Measurements from ENCODE around the gene RAB24.
"Not testable (repeated sequence)": the region's sequence is repeated elsewhere in the genome, so short reads cannot be mapped to it uniquely, and the experiment has no call there.

RAB24 gene

DNA sequence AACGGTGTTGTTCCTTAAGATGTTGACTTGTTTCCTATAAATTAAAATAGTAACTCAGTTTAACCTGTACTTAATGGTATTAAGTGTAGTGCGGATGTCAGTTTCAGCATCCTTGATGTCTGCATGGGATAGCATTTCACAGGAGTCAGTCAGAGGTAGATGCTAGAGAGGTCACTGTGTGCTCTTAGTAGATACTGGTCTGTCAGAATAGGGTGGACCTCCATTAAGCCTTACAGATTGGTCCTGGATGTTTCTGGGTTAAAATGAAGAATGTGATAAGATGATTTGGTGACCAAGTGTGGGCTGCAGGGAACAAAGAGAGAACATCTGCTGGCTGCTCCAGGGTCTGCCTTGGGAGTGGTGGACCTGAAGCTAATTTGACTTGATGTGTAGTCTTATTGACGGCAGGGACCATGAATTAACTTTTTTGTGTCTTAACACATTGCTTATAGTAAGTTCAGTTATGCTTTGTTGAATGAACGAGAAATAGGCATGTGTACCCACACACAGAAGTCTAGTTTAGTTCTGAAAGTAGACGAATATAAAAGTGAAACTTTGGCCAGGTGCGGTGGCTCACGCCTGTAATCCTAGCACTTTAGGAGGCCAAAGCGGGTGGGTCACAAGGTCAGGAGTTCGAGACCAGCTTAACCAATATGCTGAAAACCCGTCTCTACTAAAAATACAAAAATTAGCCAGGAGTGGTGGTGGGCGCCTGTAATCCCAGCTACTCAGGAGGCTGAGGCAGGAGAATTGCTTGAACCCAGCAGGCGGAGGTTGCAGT lies 12.5 kb downstream of the RAB24 start:
- no peak for DNase-seq

DNA sequence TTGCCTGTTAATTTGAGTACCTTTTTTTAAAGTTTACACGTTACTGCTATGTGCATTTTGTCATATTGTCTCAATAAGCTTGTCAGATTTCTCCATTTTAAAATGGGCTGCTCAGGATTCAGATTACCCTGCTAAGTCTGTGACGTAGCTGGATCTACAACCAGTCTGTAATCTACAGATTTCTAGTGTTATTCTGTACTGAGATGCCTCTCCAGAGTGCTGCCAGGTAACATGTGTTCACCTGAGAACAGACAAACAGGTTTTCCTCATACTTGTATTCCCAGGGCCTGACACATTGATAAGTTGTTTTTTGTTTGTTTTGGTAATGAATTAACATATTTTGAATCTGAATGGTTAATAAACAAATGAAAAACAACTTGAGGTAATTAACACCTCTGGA lies 15.3 kb downstream of the RAB24 start:
- no peak for DNase-seq

DNA sequence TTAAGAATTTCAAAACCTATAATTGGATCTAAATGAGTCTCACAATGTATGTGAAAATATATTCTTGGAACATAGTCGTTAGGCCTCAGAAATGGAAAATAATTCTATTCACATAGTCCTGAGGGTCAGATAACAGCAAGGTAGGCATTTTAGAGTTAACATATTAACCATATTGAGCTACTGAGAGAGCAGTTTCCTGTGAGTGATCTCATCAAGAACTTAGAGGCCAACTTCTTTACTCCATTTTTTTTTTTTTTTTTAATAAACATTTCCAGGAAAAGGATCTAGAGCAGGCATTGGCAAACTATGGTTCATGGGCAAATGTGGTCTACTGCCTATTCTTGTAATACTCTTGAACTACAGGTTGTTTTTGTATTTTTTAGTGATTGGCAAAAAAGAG lies 26.6 kb downstream of the RAB24 start:
- no peak for DNase-seq

DNA sequence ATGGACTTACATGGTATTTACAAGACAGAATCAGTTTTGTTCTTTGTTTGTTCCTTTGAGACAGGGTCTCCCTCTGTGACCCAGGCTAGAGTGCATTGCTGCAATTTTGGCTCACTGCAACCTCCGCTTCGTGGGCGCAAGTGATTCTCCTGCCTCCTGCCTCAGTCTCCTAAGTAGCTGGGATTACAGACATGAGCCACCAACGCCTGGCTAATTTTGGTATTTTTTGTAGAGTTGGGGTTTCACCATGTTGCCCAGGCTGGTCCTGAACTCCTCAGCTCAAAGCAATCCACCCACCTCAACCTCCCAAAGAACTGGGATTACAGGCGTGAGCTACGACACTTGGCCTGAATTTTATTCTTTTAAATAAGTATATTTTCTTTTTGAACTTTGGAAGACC lies 27.6 kb downstream of the RAB24 start:
- DNase-seq, result no peak

DNA sequence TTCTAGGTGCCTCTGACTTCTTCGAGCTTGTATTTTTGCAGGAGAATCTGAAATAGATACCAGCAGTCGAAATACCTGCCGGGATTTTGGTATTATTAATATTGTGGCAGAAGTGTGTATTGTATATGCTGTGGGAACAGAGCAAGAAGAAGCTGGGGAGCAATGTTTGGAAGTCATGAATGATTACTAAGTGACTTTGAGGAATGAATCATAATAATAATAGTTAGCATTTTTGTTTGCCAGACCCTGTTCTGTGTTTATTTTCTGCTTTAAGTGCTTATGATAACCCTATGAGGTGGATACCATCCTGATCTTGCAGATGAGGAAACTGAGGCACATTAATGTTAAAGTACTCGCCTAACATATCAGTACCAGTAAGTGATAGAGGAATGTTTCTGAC lies 32.4 kb downstream of the RAB24 start:
- DNase-seq, result no peak

DNA sequence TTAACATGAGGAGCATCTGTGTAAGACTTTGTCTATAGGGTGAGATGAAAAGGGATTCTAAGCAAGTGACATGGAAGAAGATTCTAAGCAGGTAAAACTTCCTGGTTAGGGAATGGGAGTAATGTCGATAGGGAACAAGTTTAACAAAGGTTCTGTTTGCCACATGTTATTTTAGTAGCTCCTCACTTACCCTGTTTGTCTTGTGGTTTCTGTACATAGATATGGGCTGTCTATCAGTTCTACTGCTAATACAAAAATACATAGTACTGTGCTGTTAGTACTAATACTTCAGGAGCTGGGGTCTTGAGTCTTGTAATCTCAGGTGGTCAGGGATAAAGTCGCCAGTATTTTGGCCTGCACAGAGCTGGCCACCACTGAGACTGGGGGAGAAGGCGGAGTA lies 32.9 kb downstream of the RAB24 start:
- DNase-seq, result no peak

DNA sequence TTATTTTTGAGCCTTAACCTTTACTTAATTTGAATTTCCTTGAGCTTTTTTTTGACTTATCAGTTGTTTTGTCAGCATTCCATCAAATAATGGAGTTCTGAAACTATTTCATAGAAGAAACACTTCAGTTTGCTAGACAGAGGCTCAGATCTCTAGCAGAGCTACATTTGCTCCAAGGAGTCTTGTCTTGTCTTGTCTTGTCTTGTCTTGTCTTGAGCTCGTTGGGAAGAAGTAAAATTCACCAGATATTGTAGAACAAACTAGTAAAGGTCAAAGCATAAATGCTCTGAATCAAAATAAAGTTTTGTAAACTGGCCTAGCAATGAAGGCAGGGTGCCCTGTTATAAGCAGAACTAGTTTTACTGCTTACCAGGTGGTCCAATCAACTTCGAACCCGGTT lies 33.5 kb downstream of the RAB24 start:
- DNase-seq, result no peak

DNA sequence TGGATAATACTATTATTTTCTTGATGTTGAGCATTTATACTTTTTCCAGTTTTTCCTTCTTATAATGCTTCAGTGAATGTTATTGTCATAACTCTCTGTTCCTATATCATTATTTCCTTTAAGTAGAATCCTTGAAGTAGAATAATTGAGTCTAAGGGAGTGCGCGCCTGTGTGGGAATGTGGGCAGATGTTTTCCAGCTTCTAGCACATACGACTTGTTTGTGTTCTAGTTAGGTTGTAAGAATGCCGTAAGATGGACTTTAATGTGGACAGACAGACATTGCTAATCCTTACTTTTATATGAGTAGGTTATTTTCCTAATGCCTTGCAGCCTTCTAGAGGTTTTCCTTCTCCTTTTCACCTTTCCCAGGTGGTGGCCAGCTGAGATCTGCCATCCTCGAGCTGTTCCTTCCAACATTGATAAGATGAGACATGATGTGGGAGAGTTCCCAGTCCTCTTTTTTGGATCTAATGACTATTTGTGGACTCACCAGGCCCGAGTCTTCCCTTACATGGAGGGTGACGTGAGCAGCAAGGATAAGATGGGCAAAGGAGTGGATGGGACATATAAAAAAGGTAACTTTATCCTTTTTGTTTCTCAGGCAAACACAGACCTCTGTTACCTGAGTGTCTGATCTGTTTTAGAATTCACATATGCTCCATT lies 34.2 kb downstream of the RAB24 start:
- DNase-seq, result no peak

DNA sequence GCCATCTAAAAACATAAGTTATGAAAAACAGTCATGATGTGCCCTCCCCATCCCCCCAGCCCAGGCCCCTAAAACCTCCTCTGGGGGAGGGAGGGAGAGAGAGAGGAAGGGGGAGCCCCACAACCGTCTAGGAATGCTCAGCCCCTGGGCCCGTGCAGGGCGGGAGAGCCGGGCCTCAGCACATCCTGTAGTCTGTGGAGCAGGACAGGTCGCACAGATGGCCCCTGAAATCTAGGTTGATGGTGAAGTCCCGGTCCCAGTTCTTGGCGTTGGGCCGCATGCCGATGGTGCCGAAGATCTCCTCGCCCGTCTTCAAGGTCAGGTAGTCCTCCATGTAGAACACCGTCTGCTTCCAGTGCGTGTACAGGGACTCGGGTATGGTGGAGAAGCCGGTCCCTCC lies 38.1 kb downstream of the RAB24 start:
- no peak for DNase-seq

DNA sequence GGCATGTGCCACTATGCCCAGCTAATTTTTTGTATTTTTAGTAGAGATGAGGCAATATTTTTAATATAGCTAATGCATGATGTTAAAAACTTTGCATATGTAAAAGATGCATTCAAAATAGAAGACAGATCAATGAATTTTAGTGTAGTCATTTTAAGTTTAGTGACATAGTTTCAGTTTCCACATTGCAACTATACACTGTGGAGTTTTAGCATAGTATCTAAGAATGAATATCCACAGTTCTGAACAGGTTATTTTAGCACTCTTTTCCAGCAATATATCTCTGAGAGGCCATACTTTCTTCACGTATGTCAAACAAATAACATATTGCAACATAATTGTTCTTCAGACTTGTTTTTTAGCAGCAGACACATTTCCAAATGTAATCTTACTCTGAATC lies 39.3 kb downstream of the RAB24 start:
- peak; percentile 5 for DNase-seq

DNA sequence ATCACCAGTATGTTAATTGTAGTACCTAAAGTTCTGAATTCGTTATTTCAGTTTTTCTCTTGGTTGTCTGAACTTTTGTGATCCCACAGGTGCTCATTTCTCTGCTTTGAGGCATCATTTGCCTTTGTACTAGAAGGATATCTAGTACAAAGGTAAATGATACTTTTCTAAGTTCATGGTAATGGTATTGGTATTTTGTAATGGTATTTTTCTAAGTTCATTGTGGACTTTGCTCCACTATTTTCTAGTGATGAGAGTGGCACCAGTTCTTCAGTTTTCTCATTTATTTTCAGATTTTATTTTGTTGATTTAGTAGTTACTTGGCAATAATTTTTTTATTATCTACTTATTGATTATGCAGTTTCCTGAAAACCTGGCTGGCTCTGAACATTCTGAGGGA lies 42.0 kb downstream of the RAB24 start:
- no peak for DNase-seq

DNA sequence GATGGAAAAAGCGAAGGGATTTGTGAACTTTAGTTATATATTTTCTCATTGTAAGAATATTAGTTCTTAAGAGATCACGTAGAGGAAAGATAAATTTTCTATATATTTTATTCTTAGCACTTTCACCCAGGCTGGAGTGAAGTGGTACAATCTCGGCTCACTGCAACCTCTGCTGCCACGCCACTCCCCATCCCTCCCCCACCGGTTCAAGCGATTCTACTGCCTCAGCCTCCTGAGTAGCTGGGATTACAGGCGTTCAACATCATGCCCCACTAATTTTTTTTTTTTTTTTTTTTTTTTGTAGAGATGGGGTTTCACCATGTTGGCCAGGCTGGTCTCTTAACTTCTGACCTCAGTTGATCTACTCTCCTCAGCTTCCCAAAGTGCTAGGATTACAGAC lies 42.6 kb downstream of the RAB24 start:
- no peak for DNase-seq

DNA sequence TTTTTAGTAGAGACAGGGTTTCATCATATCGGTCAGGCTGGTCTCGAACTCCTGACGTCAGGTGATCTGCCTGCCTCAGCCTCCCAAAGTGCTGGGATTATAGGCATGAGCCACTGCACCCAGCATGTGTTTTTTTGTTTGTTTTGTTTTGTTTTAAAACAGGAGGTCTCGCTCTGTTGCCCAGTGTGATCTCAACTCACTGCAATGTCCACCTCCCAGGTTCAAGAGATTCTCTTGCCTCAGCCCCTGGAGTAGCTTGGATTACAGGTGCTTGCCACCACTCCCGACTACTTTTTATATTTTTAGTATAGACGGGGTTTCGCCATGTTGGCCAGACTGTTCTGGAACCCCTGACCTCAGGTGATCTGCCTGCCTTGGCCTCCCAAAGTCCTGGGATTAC lies 44.8 kb downstream of the RAB24 start:
- not testable (repeated sequence) for DNase-seq

DNA sequence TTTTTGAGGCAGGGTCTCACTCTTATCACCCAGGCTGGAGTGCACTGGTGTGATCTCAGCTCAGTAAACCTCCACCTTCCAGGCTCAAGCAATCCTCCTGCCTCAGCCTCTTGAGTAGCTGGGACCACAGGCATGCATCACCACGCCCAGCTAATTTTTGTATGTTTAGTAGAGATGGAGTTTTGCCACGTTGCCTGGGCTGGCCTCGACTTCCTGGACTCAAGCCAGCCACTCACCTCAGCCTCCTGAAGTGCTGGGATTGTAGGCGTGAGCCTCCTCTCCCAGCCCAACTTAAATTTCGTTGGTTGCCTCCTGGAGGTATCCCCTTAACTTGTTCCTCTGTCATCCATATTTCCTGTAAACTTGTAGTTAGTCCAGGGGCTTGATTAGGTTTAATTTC lies 47.2 kb downstream of the RAB24 start:
- no peak for DNase-seq

DNA sequence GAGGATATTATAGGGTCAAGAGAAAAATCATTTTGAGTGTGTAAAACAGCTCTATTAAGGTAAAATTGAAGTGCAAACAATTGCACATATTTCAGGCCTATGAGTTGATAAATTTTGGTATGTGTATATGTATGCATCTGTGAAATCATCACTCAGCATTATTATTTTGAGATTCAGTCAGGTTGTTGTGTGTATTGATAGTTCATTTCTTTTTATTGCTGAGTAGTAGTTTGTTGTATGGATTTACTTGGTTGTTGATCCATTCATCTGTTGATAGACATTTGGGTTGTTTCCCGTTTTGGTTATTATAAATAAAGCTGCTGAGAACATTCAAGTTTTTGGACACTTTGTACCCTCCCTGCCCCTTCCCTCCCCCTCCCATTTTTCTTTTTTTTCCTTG lies 50.3 kb downstream of the RAB24 start:
- DNase-seq, result no peak
